GM12801 (cell line): Measurements from ENCODE around the gene FAM98B.

Experiments
- TF ChIP-seq, protein P1 (sequence below): IDR thresholded peaks from one replicate; pipeline ENCODE4 v1.5.1; 2011; ENCODE audit warnings: control low read depth; ENCODE audit not compliant: insufficient read length; ENCODE audit errors: extremely low read depth

FAM98B gene

DNA sequence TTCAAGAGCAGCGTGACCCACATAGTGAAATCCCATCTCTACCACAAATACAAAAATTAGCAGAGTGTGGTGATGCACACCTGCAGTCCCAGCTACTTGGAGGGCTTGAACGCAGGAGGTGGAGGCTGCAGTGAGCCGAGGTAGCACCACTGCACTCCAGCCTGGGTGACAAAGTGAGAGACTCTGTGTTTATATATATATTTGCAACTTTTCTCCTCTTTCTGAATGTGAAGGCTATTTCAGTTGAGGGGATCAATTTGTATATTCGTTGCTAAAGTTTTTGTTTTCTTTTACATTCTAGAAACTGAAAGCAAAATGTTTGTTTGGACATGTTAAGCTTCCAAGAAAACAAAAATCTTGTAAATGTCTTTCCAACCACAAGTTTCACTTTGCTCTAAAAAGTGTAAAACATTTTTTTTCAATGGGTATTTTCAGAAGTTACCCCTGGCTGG lies 29.8 kb upstream of the FAM98B start:
- TF ChIP-seq, protein P1, sequence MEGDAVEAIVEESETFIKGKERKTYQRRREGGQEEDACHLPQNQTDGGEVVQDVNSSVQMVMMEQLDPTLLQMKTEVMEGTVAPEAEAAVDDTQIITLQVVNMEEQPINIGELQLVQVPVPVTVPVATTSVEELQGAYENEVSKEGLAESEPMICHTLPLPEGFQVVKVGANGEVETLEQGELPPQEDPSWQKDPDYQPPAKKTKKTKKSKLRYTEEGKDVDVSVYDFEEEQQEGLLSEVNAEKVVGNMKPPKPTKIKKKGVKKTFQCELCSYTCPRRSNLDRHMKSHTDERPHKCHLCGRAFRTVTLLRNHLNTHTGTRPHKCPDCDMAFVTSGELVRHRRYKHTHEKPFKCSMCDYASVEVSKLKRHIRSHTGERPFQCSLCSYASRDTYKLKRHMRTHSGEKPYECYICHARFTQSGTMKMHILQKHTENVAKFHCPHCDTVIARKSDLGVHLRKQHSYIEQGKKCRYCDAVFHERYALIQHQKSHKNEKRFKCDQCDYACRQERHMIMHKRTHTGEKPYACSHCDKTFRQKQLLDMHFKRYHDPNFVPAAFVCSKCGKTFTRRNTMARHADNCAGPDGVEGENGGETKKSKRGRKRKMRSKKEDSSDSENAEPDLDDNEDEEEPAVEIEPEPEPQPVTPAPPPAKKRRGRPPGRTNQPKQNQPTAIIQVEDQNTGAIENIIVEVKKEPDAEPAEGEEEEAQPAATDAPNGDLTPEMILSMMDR = no peak

DNA sequence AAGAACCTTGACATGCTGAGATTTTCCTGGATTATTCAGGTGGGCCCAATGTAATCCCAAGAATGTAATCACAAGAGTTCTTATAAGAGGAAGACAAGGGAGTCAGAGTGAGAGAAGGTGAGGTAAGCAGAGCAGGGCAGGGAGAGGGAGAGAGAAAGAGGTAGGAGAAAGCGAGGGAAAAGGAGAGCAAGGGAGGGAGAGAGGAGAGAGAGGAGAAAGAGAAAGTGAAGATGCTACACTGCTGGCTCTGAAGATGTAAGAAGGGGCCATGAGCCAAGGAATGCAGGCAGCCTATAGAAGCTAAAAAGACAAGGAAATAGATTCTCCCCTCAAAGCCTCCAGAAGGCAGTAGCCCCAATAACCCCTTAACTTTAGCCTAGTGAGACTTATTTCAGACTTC lies 28.7 kb upstream of the FAM98B start:
- TF ChIP-seq, protein P1 = no peak

DNA sequence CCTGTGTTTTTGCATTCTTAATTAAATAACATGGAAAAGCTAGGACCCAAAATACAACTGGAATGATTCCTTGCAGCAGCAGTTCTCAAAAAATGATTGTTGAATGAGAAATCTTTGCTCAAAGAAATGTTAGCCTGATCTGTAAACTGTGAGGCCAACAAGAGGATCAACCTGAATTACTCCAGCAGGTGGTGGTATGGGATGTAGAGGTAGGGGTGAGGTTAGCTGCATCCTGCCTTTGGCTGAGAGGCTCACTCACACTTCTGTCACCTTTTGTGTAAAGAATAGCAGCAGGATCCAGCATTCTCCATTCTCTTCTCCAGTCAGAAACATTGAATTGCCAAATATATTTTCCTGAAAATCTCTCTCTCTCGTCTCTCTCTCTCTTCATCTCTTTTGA lies 26.5 kb upstream of the FAM98B start:
- TF ChIP-seq, protein P1 = no peak

DNA sequence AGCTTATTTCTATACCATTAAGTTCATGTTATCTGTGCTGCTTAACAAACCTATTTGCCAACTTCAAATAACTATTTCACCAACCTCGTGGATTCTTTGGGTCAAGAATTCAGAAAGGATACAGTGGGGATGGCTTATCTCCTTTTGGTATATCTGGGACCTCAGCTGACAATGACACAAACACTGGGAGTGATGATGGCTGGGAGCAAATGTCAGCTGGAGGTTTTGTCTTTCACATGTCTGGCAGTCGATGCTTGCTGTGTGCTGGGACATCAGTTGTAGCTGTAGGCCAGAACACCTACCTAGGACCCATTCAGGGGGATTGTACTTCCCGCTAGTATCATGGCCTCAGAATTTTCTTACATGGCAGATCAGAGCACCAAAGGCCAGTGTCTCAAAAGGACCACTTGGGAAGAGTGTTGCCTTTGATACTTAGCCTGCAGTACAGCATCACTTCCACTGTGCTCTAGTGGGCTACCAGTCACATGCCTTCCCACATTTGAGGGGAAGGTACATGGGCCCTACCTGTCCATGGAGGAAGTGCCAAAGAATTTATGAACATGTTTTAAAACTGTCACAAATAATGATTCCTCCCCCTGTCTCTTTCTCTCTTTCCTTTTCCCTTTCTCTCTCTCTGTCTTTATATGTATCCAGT lies 23.7 kb upstream of the FAM98B start:
- TF ChIP-seq, protein P1 = no peak

DNA sequence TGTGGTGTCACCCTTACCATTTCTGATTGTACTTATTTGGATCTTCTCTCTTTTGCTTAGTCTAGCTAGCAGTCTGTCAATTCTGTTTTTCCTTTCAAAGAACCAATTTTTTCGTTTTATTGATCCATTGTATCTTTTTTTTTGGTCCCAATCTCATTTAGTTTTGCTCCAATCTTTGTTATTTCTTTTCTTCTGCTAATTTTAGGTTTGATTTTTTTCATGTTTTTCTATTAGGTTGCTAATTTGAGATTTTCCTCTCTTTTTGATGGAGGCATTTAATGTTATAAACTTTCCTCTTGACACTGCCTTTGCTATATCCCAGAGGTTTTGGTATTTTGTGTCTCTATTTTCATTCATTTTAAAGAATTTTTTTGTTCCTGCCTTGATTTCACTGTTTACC lies 16.9 kb upstream of the FAM98B start:
- TF ChIP-seq, protein P1 = no peak

DNA sequence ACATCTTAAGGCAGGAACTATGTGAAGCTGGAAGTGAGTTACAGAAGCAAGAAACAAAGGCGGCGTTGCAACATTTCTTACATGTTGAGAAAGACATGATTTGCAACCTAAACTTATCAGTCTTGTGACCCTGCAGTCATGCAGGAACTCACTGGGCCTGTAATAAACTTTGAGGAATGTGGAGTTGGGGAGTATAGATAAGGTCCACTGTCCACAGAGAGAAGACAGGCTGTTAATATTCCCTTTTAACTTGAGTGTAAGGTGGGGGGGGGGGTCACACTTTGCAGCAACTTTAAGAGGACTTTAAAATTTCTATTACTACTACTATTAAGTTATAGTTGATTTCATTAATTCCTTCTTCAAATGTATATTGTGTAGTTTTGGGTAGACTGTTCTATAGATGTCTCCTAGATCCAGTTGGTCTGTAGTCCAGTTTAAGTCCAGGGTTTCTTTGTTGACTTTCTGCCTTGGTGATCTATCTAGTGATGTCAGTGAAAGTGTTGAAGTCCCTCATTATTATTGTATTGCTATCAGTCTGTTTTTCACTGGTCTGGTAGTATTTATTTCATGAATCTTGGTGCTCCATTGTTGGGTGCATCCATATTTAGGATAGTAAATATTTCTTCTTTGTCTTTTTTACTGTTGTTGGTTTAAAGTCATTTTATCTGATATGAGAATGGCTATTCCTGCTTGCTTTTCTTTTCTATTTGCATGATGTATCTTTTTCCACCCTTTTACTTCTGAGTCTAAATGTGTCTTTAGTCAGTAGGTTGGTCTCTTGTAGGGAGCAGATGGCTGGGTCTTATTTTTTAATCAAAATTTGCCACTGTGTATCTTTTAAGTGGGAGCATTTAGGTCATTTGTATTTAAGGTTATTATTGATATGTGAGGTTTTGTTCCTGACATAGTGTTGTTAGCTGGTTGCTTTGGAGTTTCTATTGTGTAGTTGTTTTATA lies 15.6 kb upstream of the FAM98B start:
- TF ChIP-seq, protein P1 = no peak

DNA sequence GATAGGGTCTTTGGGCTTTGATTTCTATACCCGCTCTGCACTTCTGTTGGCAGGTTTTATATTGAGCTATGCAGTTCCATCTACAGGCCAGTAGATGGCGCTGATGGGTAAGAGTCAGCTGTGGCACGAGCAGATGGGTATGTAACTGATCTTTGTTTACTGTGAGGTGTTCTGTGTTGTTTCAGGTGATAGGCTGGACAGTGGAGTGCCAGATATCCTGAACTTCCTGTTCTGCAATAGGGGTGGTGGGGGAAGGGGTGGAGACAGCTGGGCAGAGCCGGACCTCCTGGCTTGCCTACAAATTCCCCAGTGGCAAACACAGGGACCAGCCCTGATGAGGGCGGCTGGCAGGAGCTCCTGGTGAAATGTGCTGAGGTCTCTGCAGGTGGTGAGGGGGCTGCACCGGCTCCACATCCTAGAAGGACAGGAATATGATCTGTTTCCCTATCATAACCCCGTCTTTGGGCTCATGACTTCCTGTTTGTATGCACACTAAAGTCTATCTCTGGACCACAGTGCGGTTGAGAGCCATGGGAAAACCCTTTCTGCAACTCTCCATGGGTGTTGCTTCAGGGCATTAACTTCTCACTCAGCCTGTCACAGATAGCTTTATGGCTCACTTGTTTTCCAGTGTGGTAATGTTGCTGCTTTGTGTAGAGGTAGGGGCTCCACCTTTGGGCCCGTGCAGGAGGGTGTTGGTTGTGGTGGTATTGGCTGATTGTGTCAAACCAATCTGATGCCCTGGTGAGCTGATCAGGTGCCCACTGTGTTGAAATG lies 13.4 kb upstream of the FAM98B start:
- TF ChIP-seq, protein P1 = peak; percentile 83
